IPS-18c (cell line): Measurements from ENCODE around the gene HOXA4.
A peak's percentile ranks its signal among the peaks of the same experiment; 100 is the strongest.

Source experiments
- H3K4me3 ChIP-seq: 2 replicates; pipeline ENCODE4 v1.7.0; 2013; ENCODE audit warnings: low read depth, mild to moderate bottlenecking, low read length, moderate library complexity; ENCODE audit not compliant: insufficient read depth
- H3K9me3 ChIP-seq: one replicate; pipeline ENCODE4 v1.6.1; 2013; ENCODE audit warnings: mild to moderate bottlenecking, low read length, moderate library complexity; ENCODE audit not compliant: control insufficient read depth, insufficient read depth

The HOXA4 gene

GRCh38 chr7:27098578-27099451 is 31.7 kb downstream of the HOXA4 start:
- Histone ChIP-seq H3K4me3 (peak overlapping the region; percentile 28; the same call in 1 of the 2 replicates), H3K9me3 (peaks cover 2% of the 10 kb centered on the region)

GRCh38 chr7:27097686-27098577 is 32.6 kb downstream of the HOXA4 start:
- peaks cover 2% of the 10 kb centered on the region for H3K9me3 ChIP-seq
- H3K4me3 ChIP-seq: peak overlapping the region; percentile 28; the same call in 1 of the 2 replicates

GRCh38 chr7:27096768-27097514 is 33.6 kb downstream of the HOXA4 start:
- peaks cover 2% of the 10 kb centered on the region for H3K9me3 ChIP-seq
- peak overlapping the region; percentile 63 for H3K4me3 ChIP-seq

- H3K9me3 ChIP-seq: peaks cover 2% of the 10 kb centered on the region
- H3K4me3 ChIP-seq: peak within 1 kb of the TSS; percentile 63
Measured at GRCh38 chr7:27095897-27096767, 34.4 kb downstream of the HOXA4 start, which contains the start of gene HOXA1. Gene HOXA1, minus strand, starts transcription at chr7:27096000. Its CDS starts 88 bp downstream, at chr7:27095912.

GRCh38 chr7:27095050-27095896 is 35.3 kb downstream of the HOXA4 start:
- Histone ChIP-seq H3K9me3 (peaks cover 2% of the 10 kb centered on the region), H3K4me3 (peak overlapping the region; percentile 63; the same call in 1 of the 2 replicates)

GRCh38 chr7:27094304-27095049 is 36.1 kb downstream of the HOXA4 start:
- no peak overlapping the region for H3K4me3 ChIP-seq
- H3K9me3 ChIP-seq: peaks cover 2% of the 10 kb centered on the region

GRCh38 chr7:27093184-27093895 is 37.2 kb downstream of the HOXA4 start:
- peaks cover 2% of the 10 kb centered on the region for H3K9me3 ChIP-seq
- H3K4me3 ChIP-seq: no peak overlapping the region

- H3K4me3 ChIP-seq: no peak overlapping the region
- peaks cover 2% of the 10 kb centered on the region for H3K9me3 ChIP-seq
Measured at GRCh38 chr7:27092819-27093110, 37.8 kb downstream of the HOXA4 start.

GRCh38 chr7:27091941-27092818 is 38.4 kb downstream of the HOXA4 start:
- H3K4me3 ChIP-seq: peak overlapping the region; percentile 15; the same call in 1 of the 2 replicates
- H3K9me3 ChIP-seq: peaks cover 2% of the 10 kb centered on the region

GRCh38 chr7:27091105-27091504 is 39.5 kb downstream of the HOXA4 start:
- Histone ChIP-seq H3K9me3 (peaks cover 2% of the 10 kb centered on the region), H3K4me3 (no peak overlapping the region)

GRCh38 chr7:27088002-27088922 is 42.3 kb downstream of the HOXA4 start:
- H3K4me3 ChIP-seq: no peak overlapping the region
- no peaks in the 10 kb centered on the region for H3K9me3 ChIP-seq

- Histone ChIP-seq H3K9me3 (no peaks in the 10 kb centered on the region), H3K4me3 (no peak overlapping the region)
Measured at GRCh38 chr7:27083646-27084045, 46.9 kb downstream of the HOXA4 start.

GRCh38 chr7:27082171-27082570 is 48.4 kb downstream of the HOXA4 start:
- Histone ChIP-seq H3K9me3 (no peaks in the 10 kb centered on the region), H3K4me3 (no peak overlapping the region)
